Measurements from ENCODE around the gene SERTAD4. TPM values are rescaled to one million over a fixed set of nuclear protein-coding genes. Genes with fewer than 3 reads are reported as not detected.
"Not testable (repeated sequence)": the region's sequence is repeated elsewhere in the genome, so short reads cannot be mapped to it uniquely, and the experiment has no call there.

Gene SERTAD4
- total and polyA plus RNA-seq, 10 donors: 0.02 to 0.09 (median 0.06) TPM; not detected in 5

GRCh38 chr1:210195635-210196160, 36.9 kb upstream of the SERTAD4 start:
- Histone ChIP-seq H3K36me3 (no peaks in the 10 kb centered on the region), H3K9me3 (peaks cover 0 to 64% (median 33%) of the 10 kb centered on the region in 8 donors), H3K27ac (no peak overlapping the region), H3K4me3 (no peak overlapping the region), H3K27me3 (replicated peaks in 1 of 7) (peaks cover 0 to 3% (median 0%) of the 10 kb centered on the region in 7 donors), H3K4me1 (no peaks in the 10 kb centered on the region)
- no peak for TF ChIP-seq POLR2A (IDR thresholded peaks at IDR 0.05)
- no peak for TF ChIP-seq POLR2AphosphoS5 (IDR thresholded peaks at IDR 0.05)
- no peak for TF ChIP-seq CTCF (IDR thresholded peaks at IDR 0.05 in 8 of 11, conservative IDR thresholded peaks at IDR 0.05 in 3 of 11)
- 76 to 92% (median 90%) methylated on average over 8 of the region's 8 CpGs for WGBS, 5 donors
- intact Hi-C loops (cut with DNase I; ENCODE audit: low total_unique reads): no loop called here
- no peak for DNase-seq

GRCh38 chr1:210196266-210196665, 36.3 kb upstream of the SERTAD4 start:
- H3K4me3 ChIP-seq; H3K36me3 ChIP-seq; intact Hi-C loops (cut with DNase I; ENCODE audit: low total_unique reads); H3K4me1 ChIP-seq; H3K27me3 ChIP-seq (replicated peaks in 1 of 7); DNase-seq; H3K27ac ChIP-seq: not testable (repeated sequence)
- WGBS, 5 donors: 86 to 91% (median 87%) methylated on average over 5 of the region's 5 CpGs
- peaks cover 0 to 61% (median 33%) of the 10 kb centered on the region in 8 donors for H3K9me3 ChIP-seq

GRCh38 chr1:210198840-210199239, 33.8 kb upstream of the SERTAD4 start:
- 52 to 83% (median 72%) methylated on average over 3 of the region's 3 CpGs for WGBS, 5 donors

GRCh38 chr1:210200124-210200736, 32.4 kb upstream of the SERTAD4 start:
- Histone ChIP-seq H3K36me3 (no peaks in the 10 kb centered on the region), H3K4me1 (no peaks in the 10 kb centered on the region), H3K4me3 (no peak overlapping the region), H3K9me3 (peaks cover 0 to 29% (median 21%) of the 10 kb centered on the region in 8 donors), H3K27ac (no peak overlapping the region), H3K27me3 (replicated peaks in 1 of 7) (peaks cover 0 to 7% (median 0%) of the 10 kb centered on the region in 7 donors)
- no peak for DNase-seq
- WGBS, 5 donors: 56 to 81% (median 66%) methylated on average over 3 of the region's 3 CpGs
- intact Hi-C loops (cut with DNase I; ENCODE audit: low total_unique reads): no loop called here
- TF ChIP-seq POLR2AphosphoS5 (IDR thresholded peaks at IDR 0.05): no peak
- no peak for TF ChIP-seq CTCF (IDR thresholded peaks at IDR 0.05 in 8 of 11, conservative IDR thresholded peaks at IDR 0.05 in 3 of 11)
- no peak for TF ChIP-seq POLR2A (IDR thresholded peaks at IDR 0.05)

More at GRCh38 chr1:210198840-210199239, 33.8 kb upstream of the SERTAD4 start:
- Histone ChIP-seq H3K4me1 (no peaks in the 10 kb centered on the region), H3K9me3 (peaks cover 0 to 43% (median 29%) of the 10 kb centered on the region in 8 donors), H3K4me3 (no peak overlapping the region), H3K27ac (no peak overlapping the region), H3K36me3 (no peaks in the 10 kb centered on the region), H3K27me3 (replicated peaks in 1 of 7) (peaks cover 0 to 4% (median 0%) of the 10 kb centered on the region in 7 donors)
- TF ChIP-seq CTCF (IDR thresholded peaks at IDR 0.05 in 8 of 11, conservative IDR thresholded peaks at IDR 0.05 in 3 of 11) (no peak), POLR2AphosphoS5 (IDR thresholded peaks at IDR 0.05) (no peak), POLR2A (IDR thresholded peaks at IDR 0.05) (no peak)
- intact Hi-C loops (cut with DNase I; ENCODE audit: low total_unique reads): no loop called here
- DNase-seq: no peak

Data from spleen (tissue), 11 donors.